ENCODE results near the gene TNS3.

The TNS3 gene

GRCh38 chr7:47526466-47526865 lies 55.4 kb downstream of the TNS3 start:
- H3K4me1 ChIP-seq (ENCODE audit: insufficient read depth, low read length) = no peaks in the 10 kb centered on the region
- no peaks in the 10 kb centered on the region for H3K9me3 ChIP-seq (ENCODE audit: control insufficient read depth, insufficient read depth, low read length)
- 0 out of 2 replicates have a peak, but pooled peaks cover 4% of the 10 kb centered on the region for H3K36me3 ChIP-seq (ENCODE audit: insufficient read depth, low read length)
- H3K9ac ChIP-seq (ENCODE audit: low read depth, low read length) = no peak overlapping the region

GRCh38 chr7:47525066-47525623 lies 56.8 kb downstream of the TNS3 start:
- H3K36me3 ChIP-seq (ENCODE audit: insufficient read depth, low read length) = peaks cover 4% of the 10 kb centered on the region; the same call in 1 of the 2 replicates
- H3K9me3 ChIP-seq (ENCODE audit: control insufficient read depth, insufficient read depth, low read length) = no peaks in the 10 kb centered on the region
- peaks cover 12% of the 10 kb centered on the region for H3K4me1 ChIP-seq (ENCODE audit: insufficient read depth, low read length)
- H3K9ac ChIP-seq (ENCODE audit: low read depth, low read length) = no peak overlapping the region

- H3K9me3 ChIP-seq (ENCODE audit: control insufficient read depth, insufficient read depth, low read length) = no peaks in the 10 kb centered on the region
- H3K36me3 ChIP-seq (ENCODE audit: insufficient read depth, low read length) = peaks cover 4% of the 10 kb centered on the region; the same call in 1 of the 2 replicates
- H3K9ac ChIP-seq (ENCODE audit: low read depth, low read length) = no peak overlapping the region
- H3K4me1 ChIP-seq (ENCODE audit: insufficient read depth, low read length) = peaks cover 13% of the 10 kb centered on the region
These were observed 58.5 kb downstream of the TNS3 start for GRCh38 chr7:47523401-47523800.

- Histone ChIP-seq H3K4me1 (ENCODE audit: insufficient read depth, low read length) (peaks cover 13% of the 10 kb centered on the region), H3K36me3 (ENCODE audit: insufficient read depth, low read length) (peaks cover 4% of the 10 kb centered on the region; the same call in 1 of the 2 replicates), H3K9me3 (ENCODE audit: control insufficient read depth, insufficient read depth, low read length) (no peaks in the 10 kb centered on the region), H3K9ac (ENCODE audit: low read depth, low read length) (no peak overlapping the region)
These were observed 59.9 kb downstream of the TNS3 start for GRCh38 chr7:47521816-47522561.

DNA sequence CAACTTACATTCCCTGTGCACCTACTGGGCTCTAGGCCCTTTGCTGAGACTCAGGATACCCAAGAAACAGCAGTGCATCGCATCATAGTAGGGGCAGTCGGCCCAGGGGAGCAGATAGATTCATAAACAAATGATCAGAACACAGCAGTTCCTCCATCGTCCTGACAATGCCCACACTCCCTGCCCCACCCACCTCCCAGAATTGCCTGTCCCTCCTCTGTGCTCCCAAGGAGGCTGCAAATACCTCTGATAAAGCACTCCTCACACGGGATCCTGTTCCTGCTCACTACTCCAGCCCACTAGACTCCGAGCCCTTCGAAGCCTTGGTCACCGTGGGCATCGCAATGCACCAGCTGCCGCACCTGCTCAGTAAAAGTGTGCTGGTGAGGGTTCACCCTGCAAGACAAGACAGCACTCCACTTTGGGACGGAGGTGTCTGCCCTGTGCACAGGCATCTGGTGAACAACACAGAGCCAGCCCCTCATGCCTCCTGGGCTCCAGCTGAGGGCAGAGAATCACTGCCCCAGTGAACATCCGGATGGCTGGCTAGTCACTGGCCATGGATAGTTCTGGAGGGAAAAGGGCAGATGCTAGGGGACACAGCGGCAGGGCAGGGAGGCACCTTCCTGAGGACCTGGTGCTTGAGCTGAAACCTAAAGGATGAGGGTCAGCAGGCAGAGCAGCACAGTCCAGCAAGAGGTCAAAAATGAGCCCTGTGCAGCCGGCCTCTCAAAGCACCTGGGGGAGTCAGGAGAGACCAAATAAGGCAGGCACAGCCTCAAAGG lies 60.7 kb downstream of the TNS3 start:
- Histone ChIP-seq H3K36me3 (ENCODE audit: insufficient read depth, low read length) (peaks cover 4% of the 10 kb centered on the region; the same call in 1 of the 2 replicates), H3K9ac (ENCODE audit: low read depth, low read length) (no peak overlapping the region), H3K4me1 (ENCODE audit: insufficient read depth, low read length) (peaks cover 13% of the 10 kb centered on the region), H3K9me3 (ENCODE audit: control insufficient read depth, insufficient read depth, low read length) (no peaks in the 10 kb centered on the region)

DNA sequence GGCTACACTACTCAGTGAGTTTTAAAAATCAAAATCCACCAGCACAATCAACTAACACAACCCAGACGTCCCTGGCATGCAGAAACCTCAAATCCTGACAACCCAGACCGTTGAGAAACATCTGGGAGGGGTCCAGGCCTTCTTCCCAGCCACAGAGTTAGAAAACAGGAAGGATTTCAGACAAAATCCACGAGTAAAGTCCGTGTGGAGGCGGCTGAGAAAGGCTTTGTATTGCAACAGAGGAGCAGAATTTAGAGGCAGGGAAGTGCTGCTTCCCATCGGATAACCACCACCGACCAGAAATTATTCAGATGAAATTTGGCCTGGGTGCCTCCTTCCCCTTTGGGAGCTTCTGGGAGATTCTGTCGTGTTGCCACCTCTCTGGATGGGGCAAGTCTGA lies 61.5 kb downstream of the TNS3 start:
- Histone ChIP-seq H3K9me3 (ENCODE audit: control insufficient read depth, insufficient read depth, low read length) (no peaks in the 10 kb centered on the region), H3K4me1 (ENCODE audit: insufficient read depth, low read length) (peaks cover 13% of the 10 kb centered on the region), H3K36me3 (ENCODE audit: insufficient read depth, low read length) (no peaks in the 10 kb centered on the region; the same call in 1 of the 2 replicates), H3K9ac (ENCODE audit: low read depth, low read length) (no peak overlapping the region)

GRCh38 chr7:47518827-47519226 lies 63.1 kb downstream of the TNS3 start:
- Histone ChIP-seq H3K36me3 (ENCODE audit: insufficient read depth, low read length) (no peaks in the 10 kb centered on the region; the same call in 1 of the 2 replicates), H3K9ac (ENCODE audit: low read depth, low read length) (no peak overlapping the region), H3K4me1 (ENCODE audit: insufficient read depth, low read length) (peaks cover 13% of the 10 kb centered on the region), H3K9me3 (ENCODE audit: control insufficient read depth, insufficient read depth, low read length) (no peaks in the 10 kb centered on the region)

GRCh38 chr7:47517821-47518480 lies 64.0 kb downstream of the TNS3 start:
- H3K9me3 ChIP-seq (ENCODE audit: control insufficient read depth, insufficient read depth, low read length) = no peaks in the 10 kb centered on the region

GRCh38 chr7:47516985-47517600 lies 64.8 kb downstream of the TNS3 start:
- H3K9me3 ChIP-seq (ENCODE audit: control insufficient read depth, insufficient read depth, low read length) = no peaks in the 10 kb centered on the region
- no peaks in the 10 kb centered on the region; the same call in 1 of the 2 replicates for H3K36me3 ChIP-seq (ENCODE audit: insufficient read depth, low read length)
- no peak overlapping the region for H3K9ac ChIP-seq (ENCODE audit: low read depth, low read length)
- H3K4me1 ChIP-seq (ENCODE audit: insufficient read depth, low read length) = peaks cover 13% of the 10 kb centered on the region

More at GRCh38 chr7:47517821-47518480, 64.0 kb downstream of the TNS3 start:
- H3K4me1 ChIP-seq (ENCODE audit: insufficient read depth, low read length) = peaks cover 13% of the 10 kb centered on the region
- H3K36me3 ChIP-seq (ENCODE audit: insufficient read depth, low read length) = no peaks in the 10 kb centered on the region; the same call in 1 of the 2 replicates
- H3K9ac ChIP-seq (ENCODE audit: low read depth, low read length) = no peak overlapping the region

DNA sequence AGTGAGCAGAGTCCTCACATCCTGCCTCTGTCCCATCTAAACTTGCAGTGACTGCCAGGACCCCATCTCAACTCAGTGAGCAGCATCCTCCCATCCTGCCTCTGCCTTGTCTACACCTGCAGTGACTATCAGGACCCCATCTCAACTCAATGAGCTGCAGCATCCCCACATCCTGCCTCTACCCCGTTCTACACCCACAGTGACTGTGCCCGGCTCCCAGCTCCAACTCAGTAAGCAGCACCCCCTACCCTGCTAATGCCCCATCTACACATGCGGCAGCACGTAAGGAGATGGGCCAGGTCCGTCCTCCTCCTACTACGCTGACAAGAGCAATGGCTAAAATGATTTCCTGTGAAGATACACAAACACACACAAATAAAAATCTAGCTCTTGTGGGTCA lies 65.5 kb downstream of the TNS3 start:
- H3K4me1 ChIP-seq (ENCODE audit: insufficient read depth, low read length) = peaks cover 13% of the 10 kb centered on the region
- H3K36me3 ChIP-seq (ENCODE audit: insufficient read depth, low read length) = no peaks in the 10 kb centered on the region; the same call in 1 of the 2 replicates
- H3K9me3 ChIP-seq (ENCODE audit: control insufficient read depth, insufficient read depth, low read length) = no peaks in the 10 kb centered on the region
- no peak overlapping the region for H3K9ac ChIP-seq (ENCODE audit: low read depth, low read length)

DNA sequence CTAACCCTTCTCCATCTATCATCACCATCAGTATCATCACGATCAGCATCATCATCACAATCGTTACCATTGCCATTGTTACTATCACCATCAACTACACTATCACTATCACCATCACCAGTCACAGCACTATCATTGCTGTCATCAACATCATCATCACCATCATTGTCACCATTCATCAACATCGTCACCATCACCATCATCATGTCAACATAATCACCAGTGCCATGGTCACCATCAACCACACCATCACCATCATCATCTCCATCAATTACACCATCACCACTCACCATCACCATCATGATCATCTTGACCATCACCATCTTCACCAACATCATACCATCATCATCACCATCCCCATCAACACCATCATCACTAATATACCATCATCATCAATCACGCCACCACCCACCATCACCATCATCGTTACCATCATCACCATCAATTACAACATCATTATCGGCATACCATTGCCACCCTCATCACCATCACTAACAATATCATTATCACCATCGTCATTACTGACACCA lies 66.5 kb downstream of the TNS3 start:
- Histone ChIP-seq H3K9ac (ENCODE audit: low read depth, low read length) (no peak overlapping the region), H3K4me1 (ENCODE audit: insufficient read depth, low read length) (peaks cover 4% of the 10 kb centered on the region; the same call in 1 of the 2 replicates), H3K9me3 (ENCODE audit: control insufficient read depth, insufficient read depth, low read length) (no peaks in the 10 kb centered on the region), H3K36me3 (ENCODE audit: insufficient read depth, low read length) (no peaks in the 10 kb centered on the region; the same call in 1 of the 2 replicates)

DNA sequence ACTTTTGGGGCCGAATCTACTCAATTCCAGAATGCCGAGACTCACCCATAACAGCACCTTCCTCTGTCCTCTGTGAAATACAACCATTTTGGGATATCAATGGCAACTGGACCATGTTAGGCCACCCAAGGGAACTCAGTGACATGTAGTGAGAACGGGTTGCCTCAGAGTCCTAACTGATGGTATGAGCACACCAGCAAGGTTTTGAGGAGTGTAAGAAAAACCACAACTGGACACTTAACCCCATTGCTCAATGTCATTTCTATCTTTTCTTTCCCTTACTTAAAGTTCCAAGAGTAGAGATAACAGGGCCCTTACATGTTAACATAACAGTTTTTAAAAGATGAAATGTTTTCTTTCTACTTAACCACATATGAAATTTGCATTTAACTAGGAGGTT lies 67.1 kb downstream of the TNS3 start:
- H3K36me3 ChIP-seq (ENCODE audit: insufficient read depth, low read length) = peaks cover 3% of the 10 kb centered on the region; the same call in 1 of the 2 replicates
- no peaks in the 10 kb centered on the region for H3K4me1 ChIP-seq (ENCODE audit: insufficient read depth, low read length)
- H3K9me3 ChIP-seq (ENCODE audit: control insufficient read depth, insufficient read depth, low read length) = no peaks in the 10 kb centered on the region
- no peak overlapping the region for H3K9ac ChIP-seq (ENCODE audit: low read depth, low read length)

- H3K36me3 ChIP-seq (ENCODE audit: insufficient read depth, low read length) = peaks cover 4% of the 10 kb centered on the region; the same call in 1 of the 2 replicates
- H3K9me3 ChIP-seq (ENCODE audit: control insufficient read depth, insufficient read depth, low read length) = no peaks in the 10 kb centered on the region
- no peaks in the 10 kb centered on the region for H3K4me1 ChIP-seq (ENCODE audit: insufficient read depth, low read length)
- H3K9ac ChIP-seq (ENCODE audit: low read depth, low read length) = no peak overlapping the region
These were observed 67.5 kb downstream of the TNS3 start for GRCh38 chr7:47514367-47514766.
